A549 (cell line): Measurements from ENCODE around the gene SAP30L. TPM values are rescaled to one million over a fixed set of nuclear protein-coding genes. Genes with fewer than 3 reads are reported as not detected.

ENCODE experiments used
- ATAC-seq, 2 experiments: fragments of 200-7000 bp in 1 of 2; fragments of >200 bp in 1 of 2; cut with Nextera tagmentation in 1 of 2; cut with Tn5 transposase in 1 of 2; 3 replicates each; pipeline versions ENCODE4 v1.8.0 to v1.9.1; 2018 to 2020; ENCODE audit warnings: mild to moderate bottlenecking in 1 of 2, moderate library complexity in 1 of 2
- CTCF ChIA-PET: fragments of 300-600 bp; sonication (Branson Sonifier 250); formaldehyde crosslinking; extraction: SDS; loops from one replicate; lab custom pipeline; 2021; ENCODE audit warnings: antibody characterized with exemption, inconsistent platforms; lab: Yijun Ruan, JAX
- POLR2A ChIA-PET: fragments of 350-600 bp; formaldehyde crosslinking; extraction: SDS; loops from one replicate; lab custom pipeline; 2021; ENCODE audit warnings: antibody characterized with exemption, inconsistent platforms; lab: Yijun Ruan, JAX
- DNase-seq, 2 experiments: peaks; one replicate each; pipeline versions ENCODE4 v3.0.0 to v3.0.0-alpha.2; 2011 to 2016; ENCODE audit warnings: low read depth in 1 of 2, low spot score in 1 of 2
- FAIRE-seq: peaks from 2 replicates; lab custom pipeline; 2011; peaks lifted over from hg19 to GRCh38; lab: Jason Lieb, UNC
- H3K27ac ChIP-seq, 2 experiments: fragments of >200 bp; sonication (Bioruptor Twin); formaldehyde crosslinking; 3 replicates each; pipeline ENCODE4 v1.5.1; 2016 to 2017
- H3K4me1 ChIP-seq: fragments of >200 bp; sonication (Bioruptor Twin); formaldehyde crosslinking; 3 replicates; pipeline ENCODE4 v1.6.1; 2016
- H3K4me2 ChIP-seq: fragments of >200 bp; sonication (Bioruptor Twin); formaldehyde crosslinking; 3 replicates; pipeline ENCODE4 v1.6.1; 2016
- H3K4me3 ChIP-seq: fragments of >200 bp; sonication (Bioruptor Twin); formaldehyde crosslinking; 3 replicates; pipeline ENCODE4 v1.5.1; 2016
- H3K9me3 ChIP-seq: fragments of >200 bp; sonication (Bioruptor Twin); formaldehyde crosslinking; 3 replicates; pipeline ENCODE4 v1.6.1; 2016
- ATOH8 ChIP-seq: fragments of 250-450 bp; sonication (Bioruptor Pico); IDR thresholded peaks from 2 replicates; pipeline ENCODE4 v1.5.0; 2020; ENCODE audit warnings: low read depth, mild to moderate bottlenecking, moderate library complexity
- BHLHE40 ChIP-seq: IDR thresholded peaks from 2 replicates; pipeline ENCODE4 v1.6.1; 2012; ENCODE audit warnings: low read depth, low read length, inconsistent platforms
- CBX8 ChIP-seq: fragments of 200-600 bp; sonication (generic); IDR thresholded peaks from 2 replicates; pipeline ENCODE4 v1.6.1; 2016
- CEBPB ChIP-seq, 2 experiments: fragments of >200 bp in 1 of 2; sonication (Bioruptor Twin) in 1 of 2; formaldehyde crosslinking in 1 of 2; IDR thresholded peaks; 2 replicates each; pipeline ENCODE4 v1.6.1; 2012 to 2016
- EHMT2 ChIP-seq: fragments of 200-600 bp; sonication (generic); IDR thresholded peaks from 2 replicates; pipeline ENCODE4 v1.6.1; 2016; ENCODE audit warnings: antibody characterized with exemption, low read depth, mild to moderate bottlenecking, moderate library complexity
- ELK1 ChIP-seq: fragments of 150-350 bp; IDR thresholded peaks from 2 replicates; pipeline ENCODE4 v1.6.1; 2014; ENCODE audit warnings: low read depth, mild to moderate bottlenecking, low read length
- GATA3 ChIP-seq: IDR thresholded peaks from 2 replicates; pipeline ENCODE4 v1.6.1; 2012; ENCODE audit warnings: borderline replicate concordance
- HEYL ChIP-seq: fragments of 250-450 bp; sonication (Bioruptor Pico); IDR thresholded peaks from 2 replicates; pipeline ENCODE4 v1.8.0; 2021; ENCODE audit warnings: mild to moderate bottlenecking, moderate library complexity
- JUN ChIP-seq, 2 experiments: fragments of >200 bp; sonication (Bioruptor Twin); formaldehyde crosslinking; IDR thresholded peaks; 2 replicates in 1 of 2; 3 replicates in 1 of 2; pipeline ENCODE4 v1.6.1; 2016 to 2017
- JUNB ChIP-seq: fragments of >200 bp; sonication (Bioruptor Twin); formaldehyde crosslinking; IDR thresholded peaks from 2 replicates; pipeline ENCODE4 v1.6.1; 2016
- MAFK ChIP-seq: fragments of 450-650 bp; IDR thresholded peaks from 2 replicates; pipeline ENCODE4 v1.6.1; 2014; ENCODE audit not compliant: partially characterized antibody
- RNF2 ChIP-seq: fragments of 200-600 bp; sonication (generic); IDR thresholded peaks from 2 replicates; pipeline ENCODE4 v1.6.1; 2016; ENCODE audit warnings: low read depth, mild to moderate bottlenecking, antibody characterized with exemption, moderate library complexity, borderline replicate concordance
- SMC3 ChIP-seq: fragments of >200 bp; sonication (Bioruptor Twin); formaldehyde crosslinking; IDR thresholded peaks from 3 replicates; pipeline ENCODE4 v1.6.1; 2018; ENCODE audit warnings: inconsistent platforms
- TP53 ChIP-seq: fragments of 250-450 bp; sonication (Bioruptor Pico); IDR thresholded peaks from 2 replicates; pipeline ENCODE4 v1.5.0; 2021; ENCODE audit warnings: mild to moderate bottlenecking, moderate library complexity
- ZSCAN20 ChIP-seq: fragments of 250-450 bp; sonication (Bioruptor Pico); IDR thresholded peaks from 2 replicates; pipeline ENCODE4 v1.8.0; 2022; ENCODE audit warnings: mild to moderate bottlenecking, moderate library complexity
- WGBS: methylation state at CpG from one replicate; pipeline ENCODE4 v1.1.6; 2017; ENCODE audit errors: missing lambda C conversion rate; 5-methylcytosine and 5-hydroxymethylcytosine counted together
- polyA plus RNA-seq, 4 experiments: library from polyadenylated mRNA; depleted of rRNA in 3 of 4; stranded (reverse); fragments of >200 nt; fragmentation: RNase III in 1 of 4; extraction: RNeasy Plus Mini Kit Qiagen cat#74134 plus additional on column Dnase treatment in 1 of 4; gene quantifications; 2 replicates in 3 of 4; 3 replicates in 1 of 4; pipeline ENCODE4 v1.2.3, GENCODE V29; 2011 to 2017

SAP30L gene
- polyA plus RNA-seq, 2 of the 4 experiments (the other 2 are of a cell fraction): 24.9 to 50.3 TPM

- ChIA-PET CTCF (interaction anchor here (0.7 to 1.9 kb wide), 3 partner anchors 12 to 42 kb away, joined by 3 to 7 read pairs (median 6); no protein-coding TSS in a partner anchor), POLR2A (no interaction called here)
- Histone ChIP-seq H3K4me3 (peak overlapping the region; percentile 48; the same call in 2 of the 3 replicates), H3K9me3 (no peaks in the 10 kb centered on the region), H3K27ac (no peak overlapping the region), H3K4me2 (peak overlapping the region; percentile 88), H3K4me1 (peaks cover 11% of the 10 kb centered on the region)
- TF ChIP-seq GATA3 (no peak), TP53 (CRISPR knock-in tag) (no peak), ELK1 (no peak), JUN (IDR thresholded peaks at IDR 0.05) (no peak), CBX8 (no peak), CEBPB (IDR thresholded peaks at IDR 0.05) (no peak), RNF2 (no peak), MAFK (no peak), HEYL (CRISPR knock-in tag) (no peak), EHMT2 (no peak), JUNB (no peak)
- DNase-seq (no peak), FAIRE-seq (no peak), ATAC-seq (no peak)
- WGBS: 54% methylated on average over 4 of the region's 27 CpGs
These were observed 33.0 kb downstream of the SAP30L start for GRCh38 chr5:154478752-154479159.

- H3K4me1 ChIP-seq: peaks cover 11% of the 10 kb centered on the region
- no peak overlapping the region for H3K4me3 ChIP-seq
- WGBS: 47% methylated on average over 44 of the region's 44 CpGs
- no peak for TF ChIP-seq BHLHE40
- H3K9me3 ChIP-seq: no peaks in the 10 kb centered on the region
- DNase-seq (no peak), FAIRE-seq (no peak), ATAC-seq (no peak)
- no peak overlapping the region; the same call in 2 of the 3 replicates for H3K4me2 ChIP-seq
- ChIA-PET POLR2A (no interaction called here), CTCF (interaction anchor here (1.5 kb wide), 1 partner anchor 42 kb away, joined by 7 read pairs; no protein-coding TSS in a partner anchor)
- H3K27ac ChIP-seq: no peak overlapping the region
These were observed 33.6 kb downstream of the SAP30L start for GRCh38 chr5:154479160-154479943.

GRCh38 chr5:154479944-154480750 lies 34.4 kb downstream of the SAP30L start:
- POLR2A ChIA-PET: no interaction called here
- ATAC-seq (no peak), DNase-seq (no peak), FAIRE-seq (no peak)
- Histone ChIP-seq H3K4me2 (no peak overlapping the region), H3K4me3 (no peak overlapping the region), H3K27ac (no peak overlapping the region), H3K9me3 (no peaks in the 10 kb centered on the region), H3K4me1 (peaks cover 11% of the 10 kb centered on the region)
- CTCF ChIA-PET: interaction anchor here (1.5 kb wide), 1 partner anchor 41 kb away, joined by 7 read pairs; no protein-coding TSS in a partner anchor
- TF ChIP-seq SMC3: no peak
- TF ChIP-seq ATOH8 (CRISPR knock-in tag): no peak
- TF ChIP-seq ZSCAN20 (CRISPR knock-in tag): no peak
- no peak for TF ChIP-seq ELK1
- TF ChIP-seq GATA3: no peak
- 66% methylated on average over 31 of the region's 31 CpGs for WGBS
